PC-9 (cell line): ENCODE data around the gene SPIN1.

ENCODE experiments used
- EZH2 ChIP-seq: fragments of 200-600 bp; sonication (generic); IDR thresholded peaks from 2 replicates; pipeline ENCODE4 v1.8.0; 2017; ENCODE audit warnings: antibody characterized with exemption, low read depth
- TF ChIP-seq, protein P1 (sequence below): fragments of 200-600 bp; sonication (generic); conservative IDR thresholded peaks from 2 replicates; pipeline ENCODE4 v1.6.1; 2017; ENCODE audit warnings: mixed run types, antibody characterized with exemption, mild to moderate bottlenecking, moderate library complexity

DNA sequence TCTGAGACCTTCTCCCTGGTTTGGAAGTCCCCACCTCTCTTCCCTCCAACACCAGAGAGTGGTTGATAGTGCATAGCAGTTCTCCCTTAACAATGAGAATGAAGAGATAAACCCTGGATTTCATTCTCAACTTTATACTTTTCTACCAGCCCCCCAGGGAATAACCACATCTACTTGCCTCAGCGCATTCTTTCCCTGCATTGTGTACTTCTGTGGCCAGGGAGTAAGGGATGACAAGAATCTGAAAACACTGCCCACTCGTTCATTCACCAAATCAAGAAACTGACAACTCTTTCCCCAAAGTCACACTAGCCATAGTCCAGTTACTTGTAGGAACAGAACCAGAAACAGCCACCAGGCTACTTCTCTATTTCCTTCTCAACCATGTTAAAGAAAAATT lies 46.0 kb upstream of the SPIN1 start:
- TF ChIP-seq, protein P1, sequence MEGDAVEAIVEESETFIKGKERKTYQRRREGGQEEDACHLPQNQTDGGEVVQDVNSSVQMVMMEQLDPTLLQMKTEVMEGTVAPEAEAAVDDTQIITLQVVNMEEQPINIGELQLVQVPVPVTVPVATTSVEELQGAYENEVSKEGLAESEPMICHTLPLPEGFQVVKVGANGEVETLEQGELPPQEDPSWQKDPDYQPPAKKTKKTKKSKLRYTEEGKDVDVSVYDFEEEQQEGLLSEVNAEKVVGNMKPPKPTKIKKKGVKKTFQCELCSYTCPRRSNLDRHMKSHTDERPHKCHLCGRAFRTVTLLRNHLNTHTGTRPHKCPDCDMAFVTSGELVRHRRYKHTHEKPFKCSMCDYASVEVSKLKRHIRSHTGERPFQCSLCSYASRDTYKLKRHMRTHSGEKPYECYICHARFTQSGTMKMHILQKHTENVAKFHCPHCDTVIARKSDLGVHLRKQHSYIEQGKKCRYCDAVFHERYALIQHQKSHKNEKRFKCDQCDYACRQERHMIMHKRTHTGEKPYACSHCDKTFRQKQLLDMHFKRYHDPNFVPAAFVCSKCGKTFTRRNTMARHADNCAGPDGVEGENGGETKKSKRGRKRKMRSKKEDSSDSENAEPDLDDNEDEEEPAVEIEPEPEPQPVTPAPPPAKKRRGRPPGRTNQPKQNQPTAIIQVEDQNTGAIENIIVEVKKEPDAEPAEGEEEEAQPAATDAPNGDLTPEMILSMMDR, result no peak
- TF ChIP-seq EZH2, result no peak
